Tongue (tissue), 2 donors: ENCODE data around the gene ADGRB3. TPM values are rescaled to one million over a fixed set of nuclear protein-coding genes. Genes with fewer than 3 reads are reported as not detected.
"Not testable (repeated sequence)": the region's sequence is repeated elsewhere in the genome, so short reads cannot be mapped to it uniquely, and the experiment has no call there.

Experiments used
- DNase-seq: peaks from one replicate; pipeline ENCODE4 v3.0.0-alpha.2; 2015
- total RNA-seq: library from RNA; depleted of rRNA; stranded (reverse); fragments of >200 nt; gene quantifications from one replicate; pipeline ENCODE4 v1.2.3, GENCODE V29; 2014

The ADGRB3 gene
- total RNA-seq, 1 donor from 2014 or later, result 6.1 TPM

DNA sequence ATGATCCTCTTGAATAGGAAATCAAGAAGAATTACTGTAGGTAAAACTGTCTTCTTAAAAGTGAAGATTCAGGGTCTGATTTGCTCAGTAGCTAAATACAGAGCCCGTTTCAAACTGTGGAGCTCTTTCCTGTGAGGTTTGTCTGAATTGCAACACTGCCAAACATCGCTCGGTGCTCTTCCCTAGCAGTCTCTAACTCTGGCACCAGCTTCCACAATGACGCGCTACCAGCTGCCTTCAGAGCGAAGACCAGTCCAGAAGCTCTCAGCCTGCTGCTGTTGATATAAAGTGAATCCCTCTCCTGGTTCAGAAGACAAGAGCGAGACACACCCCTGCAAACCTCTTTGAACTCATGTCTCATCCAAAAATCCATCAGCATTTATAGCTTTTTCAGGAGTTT lies 714.7 kb downstream of the ADGRB3 start:
- peak; percentile 90 for DNase-seq

DNA sequence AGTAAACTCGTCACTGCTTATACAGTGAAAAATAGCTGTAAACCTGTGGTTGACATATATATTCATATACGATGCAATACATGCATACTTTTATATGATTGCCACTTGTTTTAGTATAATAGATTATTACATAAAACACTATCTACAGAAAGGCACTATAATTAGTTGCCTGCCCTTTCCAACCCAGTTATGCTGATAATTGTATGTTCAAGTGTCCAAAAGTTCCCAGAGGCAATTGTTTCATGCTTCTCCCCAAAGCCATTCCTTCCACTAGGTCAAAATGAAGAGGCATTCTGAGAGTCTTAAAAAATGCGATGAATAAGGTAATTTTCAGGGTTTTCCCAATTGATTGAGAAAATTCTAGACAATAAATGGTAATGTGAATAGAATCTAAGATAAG lies 727.1 kb downstream of the ADGRB3 start:
- DNase-seq, result no peak

- DNase-seq, result no peak
Observed at GRCh38 chr6:69366831-69367230, 731.7 kb downstream of the ADGRB3 start.

DNA sequence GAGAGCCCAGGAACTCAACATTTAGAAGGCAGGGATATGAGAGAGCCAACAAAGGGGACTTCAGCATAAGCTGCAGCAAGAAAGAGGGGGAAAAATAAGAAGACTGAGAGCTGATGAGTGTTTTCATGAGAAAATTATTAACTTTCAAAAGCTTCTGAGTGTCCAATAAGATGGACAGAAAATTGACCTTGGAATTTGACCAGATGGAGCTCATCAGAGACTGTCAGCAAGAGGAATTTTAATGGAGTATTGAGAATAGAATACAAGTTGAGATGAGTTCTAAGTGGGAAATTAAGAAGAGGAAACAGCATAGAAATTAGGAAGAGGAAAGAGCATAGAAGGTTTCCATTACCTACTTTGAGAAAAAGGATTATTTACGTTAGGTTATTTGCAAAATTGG lies 733.5 kb downstream of the ADGRB3 start:
- DNase-seq, result no peak

DNA sequence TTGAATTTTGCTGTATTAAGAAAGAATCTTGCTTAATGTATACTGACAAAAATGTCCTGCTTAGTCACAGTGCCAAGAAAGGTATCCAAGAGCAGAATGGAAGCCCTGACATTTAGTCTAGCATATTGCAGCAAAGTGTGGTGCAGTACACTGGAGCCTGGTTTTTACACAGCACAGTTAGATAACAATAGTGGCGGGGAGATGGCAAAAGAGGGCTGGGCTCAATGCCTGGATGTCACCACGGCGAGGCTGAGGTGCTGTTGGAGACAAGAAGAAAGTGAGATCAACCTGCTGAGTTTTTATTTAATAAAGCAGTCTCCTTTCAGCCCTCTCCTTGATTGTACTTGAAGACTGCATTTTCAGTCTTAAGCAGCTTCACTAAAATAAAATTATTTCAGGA lies 735.7 kb downstream of the ADGRB3 start:
- no peak for DNase-seq

GRCh38 chr6:69378326-69378725 lies 743.2 kb downstream of the ADGRB3 start:
- DNase-seq, result no peak

DNA sequence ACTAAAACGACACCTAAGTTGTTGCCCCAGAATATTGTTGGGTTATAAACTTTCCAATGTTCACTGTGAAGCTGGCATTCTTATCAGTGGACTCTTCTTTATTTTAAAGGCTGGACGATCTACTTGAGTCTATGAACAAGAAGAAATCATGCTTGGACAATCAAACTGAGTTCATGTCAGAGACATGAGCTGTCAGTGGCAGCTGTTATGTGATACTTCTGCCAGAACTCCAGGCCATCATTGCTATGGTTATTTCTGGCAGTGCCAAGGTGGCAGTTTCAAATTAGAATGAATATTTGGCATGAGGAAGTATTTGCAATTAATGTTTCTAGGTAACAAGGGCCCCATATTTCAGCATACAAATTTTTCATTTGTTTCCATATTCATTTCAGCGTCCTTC lies 744.4 kb downstream of the ADGRB3 start:
- no peak for DNase-seq

GRCh38 chr6:69383627-69384026 lies 748.5 kb downstream of the ADGRB3 start:
- DNase-seq, result no peak

DNA sequence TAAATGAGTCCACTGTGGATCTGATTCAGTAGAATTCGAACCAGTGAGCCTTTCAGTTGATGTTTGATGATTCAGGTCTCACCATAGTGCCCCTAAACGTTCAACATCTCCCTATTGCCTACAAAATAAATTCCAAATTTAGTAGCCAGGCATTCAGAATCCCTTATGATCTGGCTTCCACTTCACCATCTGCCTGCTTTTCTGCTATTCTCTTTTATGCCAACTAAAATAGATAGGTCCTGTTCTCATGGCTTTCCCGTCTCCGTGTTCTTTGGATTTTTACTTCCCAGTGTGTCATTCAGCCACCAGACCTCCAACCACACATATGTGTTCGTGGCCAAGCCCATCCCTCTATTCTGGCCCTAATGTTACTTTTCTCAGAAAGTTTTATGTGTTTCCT lies 751.3 kb downstream of the ADGRB3 start:
- DNase-seq, result no peak

DNA sequence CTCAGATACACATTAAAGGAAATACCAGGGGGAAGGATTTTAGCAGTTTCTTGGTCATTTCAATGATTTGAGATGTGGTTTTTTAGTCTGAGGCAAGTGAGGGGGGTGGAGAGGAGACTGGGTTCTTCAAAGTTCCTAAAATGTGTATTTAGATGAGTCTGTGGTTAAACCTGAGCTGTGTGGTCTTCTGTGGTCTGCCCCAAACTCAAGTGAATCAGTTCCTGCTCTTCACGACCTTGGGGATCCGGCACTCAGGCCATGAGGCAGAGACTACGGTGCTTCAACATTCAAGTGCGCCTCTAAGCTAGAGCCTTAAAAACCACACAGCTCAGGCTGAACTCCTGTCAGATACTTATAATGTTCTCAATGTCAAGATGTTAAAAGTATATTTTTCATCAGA lies 755.0 kb downstream of the ADGRB3 start:
- no peak for DNase-seq

DNA sequence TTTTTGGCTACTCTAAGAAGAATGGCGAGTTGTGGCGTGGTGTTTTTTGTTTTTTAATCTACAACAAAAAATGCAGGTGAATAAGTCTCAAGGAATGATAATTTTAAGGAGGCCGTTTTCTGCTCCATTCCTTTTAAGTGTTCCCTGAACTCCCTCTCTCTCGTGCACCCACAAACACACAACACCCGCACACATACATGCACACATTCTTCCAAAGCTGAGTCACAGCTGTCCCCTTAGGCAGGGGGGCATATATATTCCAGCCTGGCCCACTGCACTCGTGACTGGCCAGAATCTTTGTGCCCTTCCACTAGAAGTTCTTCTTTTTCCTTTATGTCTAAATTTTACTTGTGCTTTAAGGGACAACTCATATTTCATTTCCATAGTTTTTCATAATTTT lies 756.0 kb downstream of the ADGRB3 start:
- no peak for DNase-seq

GRCh38 chr6:69392745-69393144 lies 757.7 kb downstream of the ADGRB3 start:
- DNase-seq, result no peak

GRCh38 chr6:69398311-69398710 lies 763.2 kb downstream of the ADGRB3 start:
- DNase-seq, result no peak

GRCh38 chr6:69398729-69399128 lies 763.6 kb downstream of the ADGRB3 start:
- DNase-seq, result no peak

DNA sequence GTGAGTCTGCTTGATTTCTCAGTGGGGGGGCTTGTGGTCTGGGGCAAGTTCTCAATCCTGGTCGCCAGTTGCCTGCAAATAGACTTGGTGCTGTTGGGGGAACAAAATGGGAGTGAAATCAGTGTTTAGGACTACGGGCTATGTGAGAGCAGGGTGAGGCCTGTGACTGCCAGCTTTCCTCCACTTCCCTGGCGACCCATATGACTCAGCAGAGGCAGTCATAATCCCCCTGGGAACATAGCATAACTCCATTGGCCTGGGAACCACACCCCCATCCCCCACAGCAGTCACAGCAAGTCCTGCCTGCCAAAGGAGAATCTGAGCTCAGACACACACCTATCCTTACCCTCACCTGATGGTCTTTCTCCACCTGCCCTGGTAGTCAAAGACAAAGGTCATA lies 773.8 kb downstream of the ADGRB3 start:
- DNase-seq, result no peak

- DNase-seq, result peak; percentile 80
Observed at GRCh38 chr6:69416776-69417175, 781.7 kb downstream of the ADGRB3 start.

GRCh38 chr6:69421269-69421668 lies 786.2 kb downstream of the ADGRB3 start:
- no peak for DNase-seq

DNA sequence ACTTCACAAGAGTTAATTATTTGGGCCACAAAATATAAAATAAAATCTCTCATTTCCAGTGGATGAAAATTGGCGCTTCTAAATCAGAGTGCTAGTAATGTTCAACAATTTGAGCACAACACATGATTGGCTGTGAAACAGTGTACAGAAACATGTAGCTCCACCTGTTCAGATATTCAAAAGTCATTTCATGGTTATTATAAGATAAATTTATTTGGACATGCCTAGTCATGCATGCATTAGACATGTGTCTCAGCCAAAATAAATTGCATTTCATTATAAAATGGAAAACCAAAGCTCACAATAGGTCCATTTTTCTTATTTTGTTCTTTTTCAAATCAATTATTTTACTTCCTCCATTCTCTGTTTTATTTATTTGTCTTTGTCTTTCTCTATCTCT lies 786.9 kb downstream of the ADGRB3 start:
- DNase-seq, result peak; percentile 77

DNA sequence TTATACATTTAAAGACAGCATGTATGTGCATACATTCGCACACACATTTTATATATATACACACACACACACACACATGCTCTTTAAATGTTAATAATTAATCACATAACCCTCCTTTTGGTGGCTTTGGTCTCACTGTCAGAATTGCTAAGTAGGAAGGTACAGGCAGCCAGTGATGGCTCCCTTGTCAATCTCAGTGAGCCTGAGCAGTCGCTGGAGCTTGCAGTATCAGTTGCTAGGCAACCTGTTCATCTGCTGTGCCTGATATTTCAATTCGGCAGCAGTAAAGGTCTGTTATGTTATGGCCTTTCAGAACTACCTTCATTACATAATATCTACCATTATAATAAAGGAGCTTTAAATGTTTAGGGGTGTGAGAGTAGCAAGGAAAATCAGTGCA lies 787.4 kb downstream of the ADGRB3 start:
- DNase-seq, result peak; percentile 45

DNA sequence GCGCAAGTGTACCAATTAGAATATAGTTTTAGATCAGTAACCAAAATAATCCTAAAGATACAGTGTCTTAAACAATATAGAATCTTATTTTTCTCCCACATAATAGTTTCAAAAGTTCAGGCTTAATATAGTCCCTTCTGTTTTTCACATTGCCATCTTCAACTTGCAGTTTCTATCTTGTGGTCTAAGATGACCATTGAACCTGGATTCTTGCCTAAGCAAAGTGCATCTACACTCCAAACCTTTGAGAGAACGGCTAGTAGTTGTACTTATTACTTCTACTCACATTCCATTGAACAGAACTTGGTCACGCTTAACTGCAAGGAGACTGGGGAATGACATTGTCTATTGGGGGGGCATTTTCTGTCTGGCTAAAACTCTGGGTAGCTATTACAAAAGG lies 788.7 kb downstream of the ADGRB3 start:
- DNase-seq, result no peak

DNA sequence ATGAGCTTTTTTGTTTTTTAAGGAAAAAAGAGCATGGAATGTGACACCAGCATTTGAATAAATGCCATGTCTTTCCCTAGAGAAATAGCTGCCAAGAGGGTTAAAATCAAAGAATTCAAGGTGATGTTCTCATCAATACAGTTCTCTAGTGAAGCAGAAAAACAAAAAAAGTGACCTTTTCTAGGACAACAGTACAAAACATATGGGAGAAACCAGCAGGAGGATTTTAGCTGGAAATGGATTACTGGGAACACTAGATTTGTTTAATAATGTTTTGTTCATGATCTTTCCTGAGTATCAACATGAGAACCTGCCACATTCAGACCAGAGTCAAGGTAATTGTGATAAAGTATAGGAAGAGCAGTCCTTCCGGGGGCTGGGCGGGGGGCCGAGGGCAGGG lies 789.5 kb downstream of the ADGRB3 start:
- no peak for DNase-seq

DNA sequence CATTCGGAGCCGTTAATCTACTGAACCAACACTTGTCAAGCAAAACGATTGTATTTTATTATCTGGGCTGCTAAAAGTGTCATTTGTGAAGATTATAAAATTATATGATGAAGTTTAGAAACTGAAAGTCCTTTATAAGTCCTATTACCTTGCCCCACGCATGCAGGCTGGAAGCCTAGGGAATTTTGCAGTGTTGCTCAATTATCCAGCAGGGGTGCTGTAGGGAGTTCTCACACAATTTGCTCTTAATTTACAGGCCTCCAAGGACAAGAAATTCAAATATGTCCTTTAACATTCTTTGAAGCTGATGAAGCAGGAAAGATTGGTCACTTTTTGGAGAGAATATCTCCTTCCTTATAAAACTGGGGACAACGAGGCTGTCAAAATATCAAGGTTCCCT lies 792.8 kb downstream of the ADGRB3 start:
- no peak for DNase-seq

DNA sequence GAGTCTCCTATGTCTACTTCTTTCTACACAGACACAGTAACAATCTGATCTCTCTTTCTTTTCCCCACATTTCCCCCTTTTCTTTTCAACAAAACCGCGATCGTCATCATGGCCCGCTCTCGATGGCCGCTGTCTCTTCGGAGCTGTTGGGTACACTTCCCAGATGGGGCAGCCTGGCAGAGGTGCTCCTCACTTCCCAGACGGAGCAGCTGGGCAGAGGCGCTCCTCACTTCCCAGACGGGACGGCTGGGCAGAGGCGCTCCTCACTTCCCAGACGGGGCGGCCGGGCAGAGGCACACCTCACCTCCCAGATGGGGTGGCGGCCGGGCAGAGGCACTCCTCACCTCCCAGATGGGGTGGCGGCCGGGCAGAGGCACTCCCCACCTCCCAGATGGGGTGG lies 797.1 kb downstream of the ADGRB3 start:
- DNase-seq, result not testable (repeated sequence)

- DNase-seq, result not testable (repeated sequence)
Observed at GRCh38 chr6:69433116-69433515, 798.0 kb downstream of the ADGRB3 start.

- DNase-seq, result no peak
Observed at GRCh38 chr6:69438113-69438512, 803.0 kb downstream of the ADGRB3 start.
